Measurements from ENCODE around the gene IGSF6. TPM values are rescaled to one million over a fixed set of nuclear protein-coding genes. Genes with fewer than 3 reads are reported as not detected.

IGSF6 gene
- total and polyA plus RNA-seq, 2 of the 8 experiments (the other 6 are each of a cell fraction or from before 2014, with no cell fraction given): not detected

GRCh38 chr16:21654881-21655280, 2.5 kb upstream of the IGSF6 start:
- Histone ChIP-seq H2BK20ac (ENCODE audit: low read length) (no peak overlapping the region), H3K4me1 (replicated peaks in 1 of 4; ENCODE audit: control insufficient read depth in 3 of 4, insufficient read depth in 4 of 4, low read length in 3 of 4) (no peaks in the 10 kb centered on the region), H2BK12ac (ENCODE audit: low read depth, low read length) (no peak overlapping the region), H2AK5ac (ENCODE audit: low read depth, low read length) (no peak overlapping the region), H2BK15ac (ENCODE audit: low read length) (no peak overlapping the region), H3K4ac (replicated peaks; ENCODE audit: insufficient read length, low read depth, low read length) (no peak overlapping the region), H3K4me3 (ENCODE audit: extremely low read depth in 1 of 4, insufficient read depth in 2 of 4, low read depth in 3 of 4, low read length in 4 of 4) (no peak overlapping the region), H4K20me1 (replicated peaks in 1 of 2; ENCODE audit: control insufficient read depth in 1 of 2, insufficient read depth in 2 of 2, low read length in 2 of 2) (no peaks in the 10 kb centered on the region), H3K4me2 (ENCODE audit: insufficient read depth in 1 of 2, low read depth in 2 of 2, low read length in 2 of 2) (no peak overlapping the region), H3K9me3 (ENCODE audit: insufficient read depth in 2 of 2, low read depth in 1 of 2, low read length in 1 of 2) (no peaks in the 10 kb centered on the region), H3K23ac (ENCODE audit: insufficient read length) (no peak overlapping the region), H2BK5ac (ENCODE audit: low read depth, low read length) (no peak overlapping the region), H2BK120ac (replicated peaks; ENCODE audit: low read depth, low read length) (no peak overlapping the region), H2AFZ (ENCODE audit: low read length) (no peak overlapping the region), H3K14ac (ENCODE audit: insufficient read length) (no peak overlapping the region), H3K79me1 (ENCODE audit: low read depth, low read length) (no peaks in the 10 kb centered on the region), H3K36me3 (ENCODE audit: control insufficient read depth in 2 of 4, insufficient read depth in 4 of 4, low read length in 3 of 4) (peaks cover 0 to 4% (median under 1%) of the 10 kb centered on the region in 4 experiments; a peak in 3 of 8 replicates), H3K79me2 (ENCODE audit: control insufficient read depth in 1 of 2, insufficient read depth in 2 of 2, low read length in 2 of 2) (peaks cover 0 to 1% of the 10 kb centered on the region in 2 experiments; a peak in 1 of 4 replicates), H3K9ac (replicated peaks in 1 of 4; ENCODE audit: extremely low read depth in 1 of 4, low read depth in 3 of 4, low read length in 3 of 4) (no peak overlapping the region), H4K91ac (replicated peaks; ENCODE audit: insufficient read length, low read length) (no peak overlapping the region), H3K56ac (replicated peaks; ENCODE audit: insufficient read length, low read depth, low read length) (no peak overlapping the region), H3K23me2 (ENCODE audit: low read depth, low read length) (no peaks in the 10 kb centered on the region), H3K27ac (ENCODE audit: low read depth, low read length) (no peak overlapping the region), H3K18ac (ENCODE audit: extremely low read depth, low read length) (no peak overlapping the region), H4K5ac (ENCODE audit: insufficient read length, low read depth, low read length) (no peak overlapping the region), H4K8ac (ENCODE audit: extremely low read depth, insufficient read depth, low read length) (no peak overlapping the region), H3K27me3 (replicated peaks in 1 of 4; ENCODE audit: control insufficient read depth in 3 of 4, extremely low read depth in 1 of 4, insufficient read depth in 3 of 4, low read length in 3 of 4) (no peaks in the 10 kb centered on the region)
- TF ChIP-seq HDAC2 (IDR thresholded peaks at IDR 0.05; ENCODE audit: borderline replicate concordance in 1 of 2, low read depth in 2 of 2, low read length in 2 of 2) (no peak), SAP30 (IDR thresholded peaks at IDR 0.05; ENCODE audit: insufficient read depth, insufficient replicate concordance, low read length) (no peak), MAFK (IDR thresholded peaks at IDR 0.05; ENCODE audit: low read depth, low read length) (no peak), ATF2 (IDR thresholded peaks at IDR 0.05; ENCODE audit: low read length) (no peak), BACH1 (IDR thresholded peaks at IDR 0.05; ENCODE audit: low read length) (no peak), ASH2L (IDR thresholded peaks at IDR 0.05; ENCODE audit: low read length) (no peak), SP4 (IDR thresholded peaks at IDR 0.05; ENCODE audit: low read length) (no peak), TAF1 (IDR thresholded peaks at IDR 0.05; ENCODE audit: low read depth, low read length) (no peak), SRF (IDR thresholded peaks at IDR 0.05; ENCODE audit: low read depth, low read length) (no peak), GABPA (IDR thresholded peaks at IDR 0.05; ENCODE audit: borderline replicate concordance, insufficient read depth, low read length) (no peak), RBBP5 (IDR thresholded peaks at IDR 0.05; ENCODE audit: borderline replicate concordance, low read depth, low read length) (no peak)
- TF ChIP-seq, protein P1, sequence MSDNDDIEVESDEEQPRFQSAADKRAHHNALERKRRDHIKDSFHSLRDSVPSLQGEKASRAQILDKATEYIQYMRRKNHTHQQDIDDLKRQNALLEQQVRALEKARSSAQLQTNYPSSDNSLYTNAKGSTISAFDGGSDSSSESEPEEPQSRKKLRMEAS (IDR thresholded peaks at IDR 0.05): no peak
- FAIRE-seq (no peak), DNase-seq (ENCODE audit: low read depth in 1 of 2, low spot score in 2 of 2) (no peak)
- CTCF ChIA-PET (ENCODE audit: partially characterized antibody): interaction anchor here (1.2 kb wide), 1 partner anchor 54 kb away, joined by 3 read pairs; no protein-coding TSS in a partner anchor
- POLR2A ChIA-PET (ENCODE audit: partially characterized antibody): no interaction called here
- 75% methylated on average over 2 of the region's 2 CpGs; no CpG with 5 or more reads in 1 of the 2 experiments for WGBS, 2 experiments (ENCODE audit: extremely low coverage in 1 of 2, insufficient coverage in 1 of 2, insufficient read length in 1 of 2, insufficient replicate concordance in 2 of 2, low coverage in 1 of 2, low lambda C conversion rate in 2 of 2, missing lambda C conversion rate in 1 of 2)
